Spinal cord (tissue), 10 donors: ENCODE data around the gene CCT6A. TPM values are rescaled to one million over a fixed set of nuclear protein-coding genes. Genes with fewer than 3 reads are reported as not detected.
"Not testable (repeated sequence)": the region's sequence is repeated elsewhere in the genome, so short reads cannot be mapped to it uniquely, and the experiment has no call there.

Experiments
- DNase-seq, 6 donors: peaks; one replicate each; pipeline versions ENCODE4 v3.0.0 to v3.0.0-alpha.2; 2013 to 2015; ENCODE audit warnings: low spot score in 6 of 6, low read depth in 4 of 6
- H3K27ac ChIP-seq: one replicate; pipeline ENCODE4 v1.5.1; 2013; ENCODE audit warnings: low read depth, low read length, control low read depth
- H3K27me3 ChIP-seq: one replicate; pipeline ENCODE4 v1.6.1; 2013; ENCODE audit warnings: low read length; ENCODE audit not compliant: control insufficient read depth, insufficient read depth
- H3K36me3 ChIP-seq: one replicate; pipeline ENCODE4 v1.6.1; 2013; ENCODE audit warnings: low read length; ENCODE audit not compliant: control insufficient read depth, insufficient read depth
- H3K4me1 ChIP-seq: one replicate; pipeline ENCODE4 v1.6.1; 2013; ENCODE audit warnings: low read length; ENCODE audit not compliant: control insufficient read depth, insufficient read depth
- H3K4me3 ChIP-seq: one replicate; pipeline ENCODE4 v1.5.1; 2013; ENCODE audit warnings: low read depth, low read length, control low read depth
- H3K9me3 ChIP-seq: one replicate; pipeline ENCODE4 v1.6.1; 2013; ENCODE audit warnings: low read length; ENCODE audit not compliant: control insufficient read depth, insufficient read depth
- WGBS: methylation state at CpG from one replicate; pipeline ENCODE4 v1.1.5; 2013; ENCODE audit warnings: missing lambda C conversion rate; ENCODE audit not compliant: insufficient coverage; 5-methylcytosine and 5-hydroxymethylcytosine counted together
- polyA plus RNA-seq, 2 donors: library from polyadenylated mRNA; unstranded; fragments of 120-200 nt; gene quantifications; one replicate each; pipeline ENCODE4 v1.2.1, GENCODE V29; 2013; ENCODE audit not compliant: insufficient read length in 2 of 2
- total RNA-seq, 2 donors: library from RNA; depleted of rRNA in 1 of 2; stranded (reverse); fragments of 120-200 nt in 1 of 2; fragments of >200 nt in 1 of 2; gene quantifications; one replicate each; pipeline versions ENCODE4 v1.2.3 to v1.2.4, GENCODE V29; 2013 to 2014
- donor health status: healthy.

Gene CCT6A
- total and polyA plus RNA-seq, 4 donors = 118 to 193 (median 152) TPM

DNA sequence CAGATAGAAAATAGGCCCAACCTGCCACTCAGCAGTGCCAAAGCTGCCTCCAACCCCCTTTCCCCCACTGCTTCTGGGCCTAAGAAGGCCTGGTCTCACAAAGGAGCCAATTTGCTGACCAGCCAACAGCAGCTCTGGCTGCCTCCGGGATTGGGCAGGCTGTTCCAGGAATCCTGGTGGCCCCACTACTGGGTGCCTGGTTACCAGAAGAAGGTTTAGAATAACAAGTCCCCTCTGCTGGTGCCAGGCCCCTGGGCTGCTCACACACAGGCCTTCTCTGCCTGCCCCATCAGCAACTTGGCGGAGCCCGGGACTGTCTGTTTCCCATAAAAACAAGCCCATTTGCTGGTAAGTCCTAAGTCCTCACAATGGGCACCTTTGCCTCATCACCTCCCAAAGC, 40.0 kb downstream of the CCT6A start:
- Histone ChIP-seq H3K4me1 (peaks cover 31% of the 10 kb centered on the region), H3K9me3 (no peaks in the 10 kb centered on the region), H3K36me3 (peaks cover 28% of the 10 kb centered on the region), H3K27ac (peak overlapping the region; percentile 78), H3K4me3 (no peak overlapping the region), H3K27me3 (no peaks in the 10 kb centered on the region)
- 45% methylated on average over 3 of the region's 3 CpGs for WGBS
- DNase-seq = peak in 4 of 6 donors; percentile 45 to 91 (median 66)

- peak overlapping the region; percentile 78 for H3K27ac ChIP-seq
Measured at GRCh38 chr7:56092388-56092787, 40.8 kb downstream of the CCT6A start.

DNA sequence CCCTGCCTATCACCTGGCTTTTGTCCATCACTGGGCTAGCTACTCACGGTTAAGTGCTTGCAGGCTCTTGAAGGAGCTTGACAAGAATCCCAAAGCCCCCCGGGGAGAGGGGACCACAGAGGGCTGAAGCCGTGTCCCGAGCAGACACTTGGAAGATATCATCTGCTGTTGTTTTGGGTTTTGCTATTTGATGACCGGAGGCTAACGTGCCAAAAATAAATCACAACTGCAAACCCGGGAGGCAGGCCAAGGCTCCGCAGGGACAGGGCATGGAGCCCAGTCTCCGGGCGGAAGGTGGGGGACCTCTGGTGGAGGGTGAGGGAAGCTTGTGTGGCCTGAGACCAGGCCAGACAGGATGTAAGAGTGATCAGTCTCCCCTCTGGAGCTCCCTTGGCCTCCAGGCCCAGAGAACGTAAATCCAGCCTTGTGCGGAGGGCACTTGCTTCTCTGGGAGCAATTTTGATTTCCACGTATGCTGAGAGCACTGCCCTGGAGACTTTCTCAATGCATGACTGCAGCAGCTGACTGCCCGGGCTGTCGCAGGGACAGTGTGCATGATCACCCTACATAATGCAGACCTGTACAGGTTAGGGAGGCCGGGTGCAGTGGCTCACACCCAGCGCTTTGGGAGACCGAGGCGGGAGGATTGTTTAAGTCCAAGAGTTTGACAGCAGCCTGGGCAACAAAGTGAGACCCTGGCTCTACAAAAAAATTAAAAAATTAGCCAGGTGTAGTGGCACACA, 41.4 kb downstream of the CCT6A start, which contains the start of gene PHKG1:
TSS of gene PHKG1 (minus strand) at position 164 of the 743 bp plus-strand sequence. CDS start 4,011 bp downstream, outside the sequence.
- H3K27me3 ChIP-seq = no peaks in the 10 kb centered on the region
- H3K27ac ChIP-seq = peak within 1 kb of the TSS; percentile 78
- peaks cover 31% of the 10 kb centered on the region for H3K4me1 ChIP-seq
- peaks cover 17% of the 10 kb centered on the region for H3K36me3 ChIP-seq
- WGBS = 30% methylated on average over 14 of the region's 19 CpGs
- H3K9me3 ChIP-seq = no peaks in the 10 kb centered on the region
- DNase-seq = peak in 4 of 6 donors; percentile 38 to 88 (median 51)
- H3K4me3 ChIP-seq = no peak within 1 kb of the TSS

More at GRCh38 chr7:56092388-56092787, 40.8 kb downstream of the CCT6A start:
- 60% methylated on average over 1 of the region's 6 CpGs for WGBS
- H3K27me3 ChIP-seq, H3K9me3 ChIP-seq, DNase-seq, H3K4me3 ChIP-seq: not testable (repeated sequence)
- Histone ChIP-seq H3K4me1 (peaks cover 31% of the 10 kb centered on the region), H3K36me3 (peaks cover 23% of the 10 kb centered on the region)

- no peaks in the 10 kb centered on the region for H3K9me3 ChIP-seq
- peaks cover 28% of the 10 kb centered on the region for H3K36me3 ChIP-seq
- no peak overlapping the region for H3K27ac ChIP-seq
- 89% methylated on average over 3 of the region's 5 CpGs for WGBS
- H3K27me3 ChIP-seq = no peaks in the 10 kb centered on the region
- no peak overlapping the region for H3K4me3 ChIP-seq
- DNase-seq = no peak
- H3K4me1 ChIP-seq = peaks cover 7% of the 10 kb centered on the region
Measured at GRCh38 chr7:56097700-56098099, 46.1 kb downstream of the CCT6A start.

DNA sequence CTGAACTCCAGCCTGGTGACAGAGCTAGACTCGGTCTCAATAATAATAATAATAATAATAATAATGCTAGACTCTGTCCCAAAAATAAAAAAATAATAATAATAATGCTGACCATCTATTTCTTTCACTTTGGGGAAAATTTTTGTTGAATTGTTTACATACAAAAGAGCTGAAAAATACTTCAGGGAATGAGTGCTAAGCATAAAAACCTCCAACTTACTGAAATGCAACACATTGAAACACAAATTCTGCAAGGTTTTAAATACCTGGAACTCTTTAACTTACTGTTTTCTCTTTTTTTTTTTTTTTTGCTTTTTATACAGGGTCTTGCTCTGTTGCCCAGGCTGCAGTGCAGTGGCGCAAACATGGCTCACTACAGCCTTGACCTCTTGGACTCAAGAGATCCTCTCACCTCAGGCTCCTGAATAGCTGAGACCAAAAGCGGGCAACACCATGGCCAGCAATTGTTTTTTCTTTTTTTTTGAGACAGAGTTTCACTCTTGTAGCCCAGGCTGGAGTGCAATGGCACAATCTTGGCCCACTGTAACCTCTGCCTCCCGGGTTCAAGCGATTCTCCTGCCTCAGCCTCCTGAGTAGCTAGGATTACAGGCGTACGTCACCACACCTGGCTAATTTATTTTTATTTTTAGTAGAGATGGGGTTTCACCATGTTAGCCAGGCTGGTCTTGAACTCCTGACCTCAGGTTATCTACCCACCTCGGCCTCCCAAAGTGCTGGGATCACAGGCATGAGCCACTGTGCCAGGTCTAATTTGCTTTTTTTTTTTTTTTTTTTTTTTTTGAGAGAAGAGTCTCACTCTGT, 46.8 kb downstream of the CCT6A start:
- DNase-seq, H3K4me1 ChIP-seq, H3K27me3 ChIP-seq, H3K27ac ChIP-seq, H3K9me3 ChIP-seq, H3K4me3 ChIP-seq: not testable (repeated sequence)
- peaks cover 35% of the 10 kb centered on the region for H3K36me3 ChIP-seq
- 100% methylated on average over 2 of the region's 8 CpGs for WGBS

DNA sequence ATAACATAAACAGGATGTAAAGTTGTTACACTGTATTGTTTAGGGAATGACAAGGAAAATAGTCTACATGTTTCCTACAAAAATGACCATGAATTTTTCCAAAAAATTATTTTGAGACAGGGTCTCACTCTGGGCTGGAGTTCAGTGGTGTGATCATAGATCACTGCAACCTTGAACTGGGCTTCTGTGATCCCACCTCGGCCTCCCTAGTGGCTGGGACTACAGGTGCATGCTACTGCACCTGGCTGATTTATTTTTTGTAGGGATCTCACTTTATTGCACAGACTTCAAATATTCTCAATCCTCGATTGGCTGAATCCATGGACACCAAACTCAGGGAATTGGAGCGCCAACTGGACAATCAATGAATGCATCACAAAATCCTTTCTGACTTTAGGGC, 48.1 kb downstream of the CCT6A start:
- H3K4me3 ChIP-seq = no peak overlapping the region
- H3K27ac ChIP-seq = no peak overlapping the region
- no peaks in the 10 kb centered on the region for H3K9me3 ChIP-seq
- peaks cover 42% of the 10 kb centered on the region for H3K36me3 ChIP-seq
- H3K27me3 ChIP-seq = no peaks in the 10 kb centered on the region
- peaks cover under 1% of the 10 kb centered on the region for H3K4me1 ChIP-seq
- WGBS = 100% methylated on average over 3 of the region's 3 CpGs
- DNase-seq = no peak

DNA sequence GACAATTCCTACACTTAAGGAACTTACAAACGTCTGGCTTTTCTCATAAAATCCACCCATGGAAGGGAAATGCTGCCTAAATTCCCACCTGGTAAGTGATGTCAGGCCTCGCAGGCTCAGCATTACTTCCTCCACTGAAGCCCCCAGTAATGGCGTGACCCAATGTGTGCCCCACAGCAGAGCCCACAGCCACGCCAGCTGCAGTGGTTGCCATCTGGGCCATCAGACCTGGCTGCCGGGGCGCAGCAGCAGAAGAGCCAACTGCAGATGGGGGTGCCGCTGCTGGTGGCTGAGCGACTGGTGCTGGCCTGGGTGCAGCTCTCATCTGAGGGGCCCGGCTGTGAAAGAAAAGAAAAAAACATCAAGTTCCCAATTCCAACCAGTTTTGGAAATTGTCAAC, 52.6 kb downstream of the CCT6A start:
- Histone ChIP-seq H3K36me3 (peaks cover 34% of the 10 kb centered on the region), H3K4me1 (peaks cover 10% of the 10 kb centered on the region)
- not testable (repeated sequence) for H3K27ac ChIP-seq, H3K9me3 ChIP-seq, H3K27me3 ChIP-seq, H3K4me3 ChIP-seq, DNase-seq
- 81% methylated on average over 3 of the region's 9 CpGs for WGBS

DNA sequence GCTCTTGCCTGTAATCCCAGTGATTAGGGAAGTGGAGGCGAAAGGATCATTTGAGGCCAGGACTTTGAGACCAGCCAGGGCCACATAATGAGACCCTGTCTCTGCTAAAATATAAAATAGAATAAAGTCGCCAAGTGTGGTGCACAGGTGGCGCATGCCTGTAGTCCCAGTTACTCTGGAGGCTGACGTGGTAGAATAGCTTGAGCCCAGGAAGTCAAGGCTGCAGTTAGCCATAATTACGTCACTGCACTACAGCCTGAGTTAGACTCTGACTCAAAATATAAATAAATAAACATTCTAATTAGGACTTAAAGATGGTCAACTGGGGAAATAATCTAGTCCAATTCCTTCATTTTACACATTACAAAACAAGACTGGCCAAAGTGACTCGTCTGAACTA, 53.9 kb downstream of the CCT6A start:
- H3K27me3 ChIP-seq = no peaks in the 10 kb centered on the region
- 41% methylated on average over 4 of the region's 6 CpGs for WGBS
- H3K27ac ChIP-seq = peak overlapping the region; percentile 71
- H3K4me1 ChIP-seq = peaks cover 10% of the 10 kb centered on the region
- H3K4me3 ChIP-seq = peak overlapping the region; percentile 90
- peak in 1 of 6 donors; percentile 27 for DNase-seq
- no peaks in the 10 kb centered on the region for H3K9me3 ChIP-seq
- H3K36me3 ChIP-seq = peaks cover 27% of the 10 kb centered on the region

DNA sequence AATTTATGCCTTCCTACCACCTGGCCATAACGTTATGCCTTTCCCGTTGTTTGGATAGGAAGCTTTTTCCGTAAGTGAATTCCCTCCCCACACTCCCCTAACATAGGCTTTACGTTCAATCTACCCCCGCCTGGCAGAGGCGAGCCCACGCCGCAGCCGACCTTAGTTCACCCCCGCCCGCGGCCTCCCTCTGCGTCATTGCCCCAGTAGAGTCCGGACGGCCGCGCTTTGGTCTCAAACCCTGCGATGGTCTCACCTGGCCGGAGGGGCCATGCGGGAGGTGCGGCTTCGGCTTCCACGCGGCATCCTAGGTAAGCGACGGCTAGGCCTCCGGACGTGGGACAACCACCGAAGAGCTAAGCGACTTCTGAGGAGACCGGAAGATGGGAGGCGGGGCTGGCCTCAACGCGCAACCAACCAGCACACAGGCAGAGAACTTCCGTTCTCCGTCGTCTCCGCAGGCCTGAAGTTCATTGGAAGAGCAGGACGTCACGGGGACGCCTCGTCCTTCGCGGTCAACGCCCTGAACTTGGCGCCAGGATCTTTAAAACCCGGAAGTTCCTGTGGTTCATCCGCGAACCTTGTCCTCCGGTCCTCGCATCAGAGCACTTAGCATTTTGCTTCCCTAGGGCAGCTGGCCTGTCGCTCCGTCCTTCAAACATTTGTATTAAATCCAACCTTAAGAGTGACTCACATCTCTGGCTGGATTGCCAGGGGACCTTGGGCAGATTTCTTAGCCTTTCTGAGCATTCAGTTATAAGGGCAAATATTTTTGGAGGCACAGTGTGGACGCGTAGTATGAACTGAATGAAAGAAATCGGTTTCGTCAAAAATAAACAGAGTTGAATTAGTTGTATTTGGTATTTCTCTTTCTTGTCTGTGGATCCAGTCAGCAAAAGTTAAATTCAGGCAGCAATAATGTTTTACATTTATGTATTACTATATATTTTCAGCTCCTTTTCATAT, 54.8 kb downstream of the CCT6A start, which contains the start of gene CHCHD2:
TSS of gene CHCHD2 (minus strand) at position 369 of the 966 bp plus-strand sequence. CDS start at position 306, 63 bp downstream.
- peak; percentile 90 to 100 (median 98) for DNase-seq
- WGBS = 0% methylated on average over 50 of the region's 57 CpGs
- peak within 1 kb of the TSS; percentile 71 for H3K27ac ChIP-seq
- no peaks in the 10 kb centered on the region for H3K27me3 ChIP-seq
- peak within 1 kb of the TSS; percentile 90 for H3K4me3 ChIP-seq
- no peaks in the 10 kb centered on the region for H3K9me3 ChIP-seq
- H3K36me3 ChIP-seq = peaks cover 20% of the 10 kb centered on the region
- peaks cover 10% of the 10 kb centered on the region for H3K4me1 ChIP-seq
